ENCODE measurements around the gene RNF5. TPM values are rescaled to one million over a fixed set of nuclear protein-coding genes. Genes with fewer than 3 reads are reported as not detected.

The RNF5 gene
- 10 to 100 TPM; 54.6 to 98.3 (median 78.1) TPM for total RNA-seq

GRCh38 chr6:32177788-32178546 lies at the start of gene RNF5:
RNF5 (plus strand) TSS chr6:32178405; CDS start chr6:32178512, 107 bp downstream.
- peaks cover 0 to 19% of the 10 kb centered on the region in 2 donors for H3K36me3 ChIP-seq
- DNase-seq (peak; percentile 98 to 99), ATAC-seq (peak; percentile 84 to 88)
- no peaks in the 10 kb centered on the region for H3K27me3 ChIP-seq
- TF ChIP-seq POLR2A (IDR thresholded peaks at IDR 0.05) (peak; percentile 46 to 63), CTCF (IDR thresholded peaks at IDR 0.05 in 4 of 5, conservative IDR thresholded peaks at IDR 0.05 in 1 of 5) (no peak)
- in situ Hi-C loops (cut with MboI; ENCODE audit: low sequenced_read_pairs in 4 of 4) (loop anchor here in 3 of 4 donors (25.0 kb wide), 6 partner anchors 216 to 1566 kb away; partner anchors contain the start of genes BRD2 (in 3 of the 3), HLA-DMA (in 3 of the 3), APOM (in 2 of the 3) and BAG6 (in 2 of the 3)), intact Hi-C loops (cut with DNase I; ENCODE audit: low total_unique reads) (loop anchor here (1.0 to 10.0 kb wide), 9 partner anchors 17 to 1137 kb away; partner anchors contain the start of genes B3GALT4, BRD2, CSNK2B and DXO)
- H3K27ac ChIP-seq = peak within 1 kb of the TSS; percentile 92 to 99 (median 96)
- peaks cover 41 to 46% of the 10 kb centered on the region in 2 donors for H3K4me1 ChIP-seq
- H3K4me3 ChIP-seq = peak within 1 kb of the TSS; percentile 81 to 99 (median 96)
- no peaks in the 10 kb centered on the region for H3K9me3 ChIP-seq

GRCh38 chr6:32128751-32129296 lies 49.4 kb upstream of the RNF5 start:
- no peak for TF ChIP-seq CTCF (IDR thresholded peaks at IDR 0.05 in 4 of 5, conservative IDR thresholded peaks at IDR 0.05 in 1 of 5)
- TF ChIP-seq POLR2A (IDR thresholded peaks at IDR 0.05) = no peak
- DNase-seq = no peak
- H3K4me3 ChIP-seq = peak overlapping the region; percentile 75 to 95 (median 88)
- no peaks in the 10 kb centered on the region for H3K9me3 ChIP-seq
- peaks cover 24 to 26% of the 10 kb centered on the region in 2 donors for H3K4me1 ChIP-seq
- no peaks in the 10 kb centered on the region for H3K27me3 ChIP-seq
- no peak for ATAC-seq
- in situ Hi-C loops (cut with MboI; ENCODE audit: low sequenced_read_pairs in 4 of 4) (loop anchor here in 3 of 4 donors (5.0 to 25.0 kb wide), 3 partner anchors 63 to 167 kb away; partner anchors contain the start of genes GPSM3 (in 2 of the 3), PBX2 (in 2 of the 3), DXO (in 1 of the 3) and NELFE (in 1 of the 3)), intact Hi-C loops (cut with DNase I; ENCODE audit: low total_unique reads) (loop anchor here (1.0 to 5.0 kb wide), 2 partner anchors 66 to 1073 kb away; partner anchors contain the start of genes HSD17B8, RXRB and SLC39A7)
- peak overlapping the region; percentile 89 to 93 (median 92) for H3K27ac ChIP-seq
- peaks cover 0 to 31% of the 10 kb centered on the region in 2 donors for H3K36me3 ChIP-seq

- intact Hi-C loops (cut with DNase I; ENCODE audit: low total_unique reads) = loop anchor here (1.0 to 5.0 kb wide), 4 partner anchors 23 to 1073 kb away; partner anchors contain the start of genes AGPAT1, HSD17B8, PRRC2A and RXRB
- H3K36me3 ChIP-seq = peaks cover 0 to 24% of the 10 kb centered on the region in 2 donors
- DNase-seq (no peak), ATAC-seq (peak; percentile 32 to 43)
- no peaks in the 10 kb centered on the region for H3K27me3 ChIP-seq
- H3K4me1 ChIP-seq = peaks cover 24 to 26% of the 10 kb centered on the region in 2 donors
- peak overlapping the region; percentile 89 to 93 (median 92) for H3K27ac ChIP-seq
- H3K9me3 ChIP-seq = no peaks in the 10 kb centered on the region
- in situ Hi-C loops (cut with MboI; ENCODE audit: low sequenced_read_pairs in 4 of 4) = loop anchor here in 3 of 4 donors (5.0 to 25.0 kb wide), 3 partner anchors 63 to 167 kb away; partner anchors contain the start of genes GPSM3 (in 2 of the 3), PBX2 (in 2 of the 3), DXO (in 1 of the 3) and NELFE (in 1 of the 3)
- H3K4me3 ChIP-seq = peak overlapping the region; percentile 75 to 95 (median 88)
- no peak for TF ChIP-seq POLR2A (IDR thresholded peaks at IDR 0.05)
- no peak for TF ChIP-seq CTCF (IDR thresholded peaks at IDR 0.05 in 4 of 5, conservative IDR thresholded peaks at IDR 0.05 in 1 of 5)
Measured at GRCh38 chr6:32129297-32130088, 48.7 kb upstream of the RNF5 start.

GRCh38 chr6:32131439-32131948 lies 46.7 kb upstream of the RNF5 start:
- Histone ChIP-seq H3K4me1 (peaks cover 23 to 26% of the 10 kb centered on the region in 2 donors), H3K9me3 (no peaks in the 10 kb centered on the region), H3K36me3 (peaks cover 0 to 4% of the 10 kb centered on the region in 2 donors), H3K27me3 (no peaks in the 10 kb centered on the region), H3K27ac (no peak overlapping the region), H3K4me3 (no peak overlapping the region)
- intact Hi-C loops (cut with DNase I; ENCODE audit: low total_unique reads) (loop anchor here (2.0 kb wide), 1 partner anchor 21 kb away; no protein-coding TSS in a partner anchor), in situ Hi-C loops (cut with MboI; ENCODE audit: low sequenced_read_pairs in 4 of 4) (loop anchor here in 1 of 4 donors (25.0 kb wide), 1 partner anchor 169 kb away; the partner anchor contains the start of genes DXO, NELFE and SKIC2)
- ATAC-seq = no peak
- TF ChIP-seq CTCF (IDR thresholded peaks at IDR 0.05 in 4 of 5, conservative IDR thresholded peaks at IDR 0.05 in 1 of 5) (no peak), POLR2A (IDR thresholded peaks at IDR 0.05) (no peak)
- DNase-seq = no peak

Data from gastrocnemius medialis (tissue), 4 donors.